GM21515 (cell line): ENCODE results near the gene NRIP2.
A peak's percentile ranks its signal among the peaks of the same experiment; 100 is the strongest.
"Not testable (repeated sequence)": the region's sequence is repeated elsewhere in the genome, so short reads cannot be mapped to it uniquely, and the experiment has no call there.

Experiments
- ATAC-seq: cut with Tn5 transposase; IDR thresholded peaks from one replicate; pipeline ENCODE4 v1.9.1; 2021; ENCODE audit not compliant: unreplicated experiment

NRIP2 gene

DNA sequence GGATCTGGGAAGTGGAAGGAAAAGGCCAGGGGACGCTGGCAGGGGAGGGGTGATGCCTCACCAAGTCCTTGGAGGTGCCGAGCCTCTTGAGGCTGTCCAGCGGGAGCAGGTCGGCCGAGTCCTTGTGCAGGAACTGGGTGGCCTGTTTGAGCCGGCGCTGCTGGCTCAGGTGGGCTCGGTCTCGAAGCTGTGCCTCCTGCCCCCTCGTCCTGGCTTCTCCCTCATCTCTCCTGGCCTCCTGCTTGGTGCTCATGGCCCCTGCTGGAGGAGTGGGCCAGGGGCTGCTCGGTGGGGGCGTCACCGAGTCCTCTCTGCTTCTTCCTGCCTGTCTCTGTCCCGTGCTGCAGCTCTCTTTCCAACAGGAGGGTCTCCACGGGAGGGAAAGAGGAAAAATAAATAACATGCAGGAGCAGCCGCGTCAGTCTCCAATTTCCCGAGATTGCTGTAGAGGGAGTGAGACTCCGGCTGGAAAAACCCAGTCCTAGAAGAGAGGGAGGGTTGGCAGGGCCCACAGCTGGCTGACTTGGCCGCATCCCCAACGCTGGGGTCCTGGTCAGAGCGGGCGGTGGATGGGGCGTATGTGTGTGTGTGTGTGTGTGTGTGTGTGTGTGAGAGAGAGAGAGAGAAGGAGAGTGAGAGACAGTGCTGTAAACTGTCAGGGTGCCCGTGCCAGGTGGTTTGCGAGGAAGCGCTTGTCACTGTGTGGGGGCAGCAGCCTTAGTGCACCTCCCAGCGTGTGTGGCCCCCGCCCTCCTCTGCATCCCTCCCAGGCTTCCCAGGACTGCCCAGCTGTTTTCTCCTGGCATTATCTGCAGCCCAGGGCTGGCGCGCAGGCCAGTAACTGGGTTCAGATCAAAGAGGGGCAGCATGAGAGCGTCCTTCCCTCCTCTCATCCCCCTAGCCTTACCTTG lies at the start of gene NRIP2:
Gene NRIP2 (minus strand): TSS at position 455 of the 911 bp plus-strand sequence. CDS start 52 bp downstream, at position 403.
- ATAC-seq: no peak

DNA sequence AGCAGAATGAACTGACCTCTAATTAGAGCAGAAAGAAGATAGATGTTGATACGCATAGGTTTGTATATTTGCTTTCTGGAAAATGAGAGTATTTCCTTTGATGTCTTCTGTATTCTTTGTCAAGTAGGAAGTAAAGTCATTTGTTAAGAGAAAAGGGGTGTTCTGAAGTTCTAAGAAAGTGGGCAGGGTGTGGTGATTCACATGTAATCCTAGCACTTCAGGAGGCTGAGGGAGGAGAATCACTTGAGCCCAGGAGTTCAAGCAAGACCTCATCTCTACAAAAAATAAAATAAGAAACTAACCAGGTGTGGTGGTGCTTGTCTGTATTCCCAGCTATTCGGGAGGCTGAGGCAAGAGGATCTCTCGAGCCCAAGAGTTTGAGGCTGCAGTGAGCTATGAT lies 45.0 kb upstream of the NRIP2 start:
- no peak for ATAC-seq

DNA sequence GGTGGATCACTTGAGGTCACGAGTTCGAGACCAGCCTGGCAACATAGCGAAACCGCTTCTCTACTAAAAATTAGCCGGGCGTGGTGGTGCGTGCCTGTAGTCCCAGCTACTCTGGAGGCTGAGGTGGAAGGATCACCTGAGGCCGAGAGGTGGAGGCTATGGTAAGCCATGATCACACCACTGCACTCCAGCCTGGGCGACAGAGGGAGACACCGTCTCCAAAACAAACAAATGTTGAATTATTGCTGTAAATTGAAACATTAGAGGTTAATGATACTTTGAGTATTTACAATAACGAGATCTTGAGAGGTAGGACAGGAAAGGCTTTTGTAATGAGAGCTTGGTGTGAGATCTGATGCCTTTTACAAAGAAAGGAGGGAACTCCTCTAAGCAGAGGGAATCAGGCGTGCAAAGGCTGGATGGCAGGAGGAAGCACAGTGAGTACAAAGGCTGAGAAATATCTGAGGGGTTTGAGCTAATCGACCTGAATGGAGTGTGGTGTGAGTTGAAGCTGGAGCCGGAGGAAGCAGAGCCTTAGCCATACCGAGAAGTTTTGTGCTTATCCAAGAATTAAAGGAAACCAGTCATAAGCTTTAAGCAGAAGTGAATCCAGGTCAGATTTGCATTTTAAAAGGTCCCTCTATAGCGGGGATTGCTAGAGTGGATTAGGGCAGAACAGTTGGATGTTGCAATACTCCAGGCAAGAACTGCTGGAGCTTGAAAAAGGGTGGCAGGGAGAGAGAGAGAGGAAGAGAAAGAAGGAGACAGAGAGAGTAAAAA lies 43.3 kb upstream of the NRIP2 start:
- no peak for ATAC-seq

GRCh38 chr12:2877047-2877952 lies 42.5 kb upstream of the NRIP2 start, which contains the start of the genes FOXM1 and RHNO1:
TSS of gene FOXM1 (minus strand) at chr12:2877174. CDS start at chr12:2874478, 2,696 bp downstream.
TSS of gene RHNO1 (plus strand) at chr12:2877223. CDS start at chr12:2885367, 8,144 bp downstream.
- peak; percentile 76 for ATAC-seq

DNA sequence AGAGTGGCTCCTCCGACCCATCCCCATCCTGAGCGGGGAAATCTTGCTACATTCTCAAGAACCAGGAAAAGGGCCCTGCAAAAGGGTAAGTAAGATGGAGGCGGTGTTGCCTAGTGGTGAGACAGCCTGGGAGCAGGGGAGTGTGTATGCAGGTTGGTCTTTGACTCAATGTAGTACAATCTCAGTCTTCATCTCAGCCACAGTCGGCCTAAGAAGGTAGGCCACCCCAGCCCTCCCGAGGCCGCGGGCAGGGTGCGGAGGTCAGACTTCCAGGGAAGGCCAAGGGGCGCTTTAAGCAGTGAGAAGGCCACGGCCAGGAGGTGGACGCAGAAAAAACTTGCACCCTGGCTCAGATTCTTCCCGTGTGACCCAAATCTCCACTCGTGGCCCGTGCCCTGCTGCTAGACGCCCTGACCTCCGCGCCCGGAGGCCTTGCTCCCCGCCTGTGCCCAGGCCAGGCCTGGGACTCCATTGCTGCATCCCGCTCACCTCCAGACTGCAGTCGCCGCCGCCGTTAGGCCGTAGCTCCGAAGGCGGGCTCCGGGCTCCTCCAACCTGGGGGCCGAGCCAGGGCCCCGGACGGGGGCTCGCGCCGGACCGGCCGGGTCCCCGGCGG lies 41.7 kb upstream of the NRIP2 start:
- ATAC-seq: peak; percentile 36

DNA sequence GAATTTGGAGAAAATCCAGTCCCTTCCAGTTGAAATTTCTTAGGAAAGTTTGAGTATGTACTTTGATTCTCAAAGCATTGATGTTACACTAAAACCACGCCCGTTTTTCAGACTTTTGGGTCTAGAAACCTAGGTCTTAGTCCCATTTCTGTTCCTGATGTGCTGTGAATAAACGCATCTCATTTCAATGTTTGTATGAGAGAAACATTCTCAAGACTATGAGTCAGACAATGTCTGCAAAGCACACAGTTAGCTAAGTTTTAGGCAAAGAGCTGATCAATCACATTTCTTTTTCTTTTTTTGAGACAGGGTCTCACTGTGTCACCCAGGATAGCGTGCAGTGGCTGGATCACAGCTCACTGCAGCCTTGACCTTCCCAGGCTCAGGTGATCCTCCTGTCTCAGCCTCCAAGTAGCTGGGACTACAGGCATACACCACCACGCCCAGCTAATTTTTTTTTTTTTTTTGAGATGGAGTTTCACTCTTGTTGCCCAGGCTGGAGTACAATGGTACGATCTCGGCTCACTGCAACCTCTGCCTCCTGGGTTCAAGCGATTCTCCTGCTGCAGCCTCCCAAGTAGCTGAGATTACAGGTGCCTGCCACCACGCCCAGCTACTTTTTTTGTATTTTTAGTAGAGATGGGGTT lies 34.3 kb upstream of the NRIP2 start:
- not testable (repeated sequence) for ATAC-seq

- ATAC-seq: no peak
These were observed 29.4 kb upstream of the NRIP2 start for GRCh38 chr12:2864198-2864597.

DNA sequence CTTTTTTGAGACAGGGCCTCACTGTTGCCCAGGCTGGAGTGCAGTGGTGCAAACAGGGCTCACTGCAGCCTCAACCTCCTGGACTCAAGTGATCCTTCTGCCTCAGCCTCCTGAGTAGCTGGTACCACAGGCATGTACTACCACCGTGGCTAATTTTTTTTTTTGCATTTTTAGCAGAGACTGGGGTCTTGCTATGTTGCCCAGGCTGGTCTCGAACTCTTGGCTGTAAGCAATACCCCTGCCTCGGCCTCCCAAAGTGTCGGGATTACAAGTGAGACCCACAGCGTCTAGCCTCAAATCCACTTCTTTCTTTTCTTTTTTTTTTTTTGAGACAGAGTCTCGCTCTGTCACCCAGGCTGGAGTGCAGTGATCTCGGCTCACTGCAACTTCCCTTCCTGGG lies 28.6 kb upstream of the NRIP2 start:
- ATAC-seq: not testable (repeated sequence)

DNA sequence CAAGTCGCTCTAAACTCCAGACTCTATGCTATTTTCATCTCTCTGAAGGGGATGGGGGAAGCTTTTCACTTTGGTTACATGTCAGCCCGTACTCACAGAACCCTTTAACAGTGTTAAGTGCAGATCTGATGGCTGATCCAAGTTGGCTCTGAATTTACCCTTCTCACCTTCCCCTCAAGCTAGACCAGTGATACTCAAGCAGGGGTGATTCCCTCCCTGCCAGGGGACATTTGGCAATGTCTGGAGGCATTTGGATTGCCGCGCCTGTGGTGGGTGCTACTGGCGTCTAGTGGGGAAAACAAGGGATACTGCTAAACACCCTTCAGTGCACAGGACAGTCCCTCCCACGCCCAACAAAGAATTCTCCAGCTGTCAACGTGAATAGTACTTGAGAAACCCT lies 28.0 kb upstream of the NRIP2 start:
- no peak for ATAC-seq

GRCh38 chr12:2860170-2860569 lies 25.3 kb upstream of the NRIP2 start:
- no peak for ATAC-seq

DNA sequence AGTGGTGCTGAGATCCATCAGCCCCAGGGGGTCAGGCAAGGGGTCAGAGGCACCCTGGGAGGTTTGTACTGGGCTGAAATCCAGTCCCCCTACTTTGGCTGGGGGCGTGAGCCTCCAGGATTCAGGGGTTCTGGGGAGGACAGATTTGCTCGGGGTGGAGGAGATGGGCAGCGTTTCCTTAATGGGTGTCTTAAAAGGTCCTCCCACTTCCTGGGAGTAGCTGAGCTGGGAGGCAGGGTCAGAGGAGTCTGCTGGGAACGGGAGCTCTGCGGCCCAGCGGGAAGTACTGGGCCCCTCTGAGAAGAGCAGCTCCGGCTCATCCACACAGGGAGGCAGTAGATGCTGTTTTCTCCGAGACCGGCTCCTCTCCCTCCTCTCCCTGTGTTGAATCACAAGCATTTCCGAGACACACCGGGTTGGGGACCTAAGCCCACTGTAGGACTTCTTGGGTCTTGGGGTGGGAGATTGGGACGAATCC lies 24.1 kb upstream of the NRIP2 start:
- ATAC-seq: no peak

GRCh38 chr12:2858334-2858733 lies 23.5 kb upstream of the NRIP2 start:
- no peak for ATAC-seq

DNA sequence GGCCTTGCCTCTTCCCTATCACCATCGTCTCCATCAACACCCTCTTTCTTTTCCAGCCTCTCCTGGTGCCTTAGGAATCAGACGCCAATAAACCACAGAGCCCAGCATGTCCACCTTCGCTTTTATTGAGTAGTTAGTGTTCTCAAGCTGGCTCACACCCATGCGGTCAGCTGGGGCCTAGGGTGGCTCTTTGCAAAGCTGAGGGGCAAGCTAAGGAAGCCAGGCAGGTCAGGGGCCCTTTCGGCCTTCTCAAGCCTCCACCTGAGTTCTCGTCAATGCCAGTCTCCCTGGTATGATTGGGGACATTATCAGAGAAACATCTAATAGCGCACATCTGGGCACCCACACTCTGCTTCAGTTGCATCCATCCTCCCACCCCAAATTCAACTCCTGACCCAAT lies 22.7 kb upstream of the NRIP2 start:
- no peak for ATAC-seq

GRCh38 chr12:2857021-2857431 lies 22.2 kb upstream of the NRIP2 start, which contains the start of gene TEX52:
TSS of gene TEX52 (minus strand) at chr12:2857039. CDS start at chr12:2857026, 13 bp downstream.
- no peak for ATAC-seq

- no peak for ATAC-seq
These were observed 21.2 kb upstream of the NRIP2 start for GRCh38 chr12:2856051-2856450.

GRCh38 chr12:2855546-2855945 lies 20.7 kb upstream of the NRIP2 start:
- no peak for ATAC-seq

DNA sequence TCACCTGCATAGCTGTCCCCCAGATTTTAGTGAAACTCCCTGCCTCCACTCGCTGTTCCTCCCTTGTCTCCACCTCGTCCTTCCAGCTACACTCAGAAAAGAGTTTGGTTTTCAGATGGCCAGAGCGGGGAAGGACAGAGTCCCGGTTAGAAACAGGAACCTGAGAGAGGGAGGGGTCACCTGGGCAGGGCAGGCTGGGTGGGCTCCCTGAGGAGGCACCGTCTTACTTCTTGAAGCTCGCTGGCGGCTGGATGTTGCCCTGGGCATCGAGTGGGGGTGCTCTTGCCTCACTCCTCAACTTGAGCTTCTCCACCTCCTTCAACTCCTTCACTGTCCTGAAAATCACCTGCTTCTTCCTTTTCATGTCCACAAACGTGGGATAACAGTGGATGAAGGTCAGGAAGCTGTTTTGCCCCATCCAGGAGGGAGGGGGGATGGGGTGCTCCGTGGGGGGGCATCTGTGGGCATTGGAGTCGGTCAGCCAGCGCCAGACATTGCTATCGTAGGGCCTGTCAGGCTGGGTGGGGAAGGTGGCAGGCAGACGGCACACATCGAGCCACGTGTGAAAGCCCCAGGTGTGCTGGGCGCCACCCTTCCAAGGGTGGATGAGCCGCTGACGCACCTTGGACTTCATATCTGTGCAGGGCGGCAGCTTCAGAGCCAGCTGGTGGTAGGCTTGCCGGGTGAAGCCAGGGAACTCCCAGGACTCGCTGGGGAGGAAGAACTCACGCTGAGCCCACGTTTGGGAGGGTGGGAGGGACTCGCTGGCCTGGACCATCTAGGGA lies 20.0 kb upstream of the NRIP2 start:
- ATAC-seq: no peak

DNA sequence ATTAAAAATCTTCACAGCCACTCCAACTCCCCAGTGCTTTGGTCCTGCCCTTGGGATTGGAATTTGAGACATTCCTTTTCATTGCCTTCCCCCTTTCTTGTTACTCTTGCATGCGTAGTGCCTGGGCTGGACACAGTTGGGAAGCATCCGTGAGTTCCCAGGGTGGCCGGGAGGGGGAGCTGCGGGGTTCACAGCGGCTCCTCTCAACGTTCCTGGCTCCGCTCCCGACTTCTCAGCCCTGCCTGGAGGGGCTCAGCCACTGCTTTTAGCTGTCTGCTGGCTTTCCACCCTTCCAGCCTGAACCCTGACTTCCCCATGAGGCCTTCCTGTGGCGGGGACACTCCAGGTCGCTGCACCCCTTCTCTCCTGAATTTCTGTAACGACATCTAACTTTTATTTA lies 18.8 kb upstream of the NRIP2 start:
- no peak for ATAC-seq

GRCh38 chr12:2851931-2852330 lies 17.1 kb upstream of the NRIP2 start:
- ATAC-seq: no peak
